Liver (tissue), 9 donors: ENCODE data around the gene DNAJC7. TPM values are rescaled to one million over a fixed set of nuclear protein-coding genes. Genes with fewer than 3 reads are reported as not detected.
"Not testable (repeated sequence)": the region's sequence is repeated elsewhere in the genome, so short reads cannot be mapped to it uniquely, and the experiment has no call there.

ENCODE experiments used
- DNase-seq: peaks from one replicate; pipeline ENCODE4 v3.0.0-alpha.2; 2017; ENCODE audit warnings: low spot score
- H3K27ac ChIP-seq, 2 donors: one replicate each; pipeline ENCODE4 v1.7.0; 2013; ENCODE audit warnings: inconsistent platforms in 2 of 2, low read length in 2 of 2, control low read depth in 1 of 2, low read depth in 1 of 2, mild to moderate bottlenecking in 1 of 2
- H3K27me3 ChIP-seq, 4 donors: one replicate each; pipeline versions ENCODE4 v1.6.1 to v1.7.0; 2013; ENCODE audit warnings: low read length in 3 of 4, inconsistent platforms in 1 of 4, mild to moderate bottlenecking in 1 of 4, moderate library complexity in 1 of 4; ENCODE audit not compliant: control insufficient read depth in 4 of 4, insufficient read depth in 4 of 4
- H3K36me3 ChIP-seq, 4 donors: one replicate each; pipeline versions ENCODE4 v1.6.1 to v1.7.0; 2013; ENCODE audit warnings: low read length in 3 of 4, mild to moderate bottlenecking in 3 of 4, low read depth in 1 of 4, moderate library complexity in 1 of 4; ENCODE audit not compliant: control insufficient read depth in 4 of 4, insufficient read depth in 3 of 4
- H3K4me1 ChIP-seq, 4 donors: one replicate each; pipeline versions ENCODE4 v1.6.1 to v1.7.0; 2013; ENCODE audit warnings: low read length in 3 of 4, mild to moderate bottlenecking in 3 of 4, moderate library complexity in 1 of 4; ENCODE audit not compliant: control insufficient read depth in 4 of 4, insufficient read depth in 4 of 4
- H3K4me3 ChIP-seq, 3 donors: one replicate each; pipeline versions ENCODE4 v1.6.1 to v1.7.0; 2013; ENCODE audit warnings: low read length in 3 of 3, control low read depth in 1 of 3, low read depth in 1 of 3, mild to moderate bottlenecking in 1 of 3
- H3K9ac ChIP-seq, 2 donors: one replicate each; pipeline ENCODE4 v1.7.0; 2013; ENCODE audit warnings: low read length in 2 of 2, mild to moderate bottlenecking in 2 of 2, moderate library complexity in 2 of 2, control low read depth in 1 of 2, low read depth in 1 of 2
- H3K9me3 ChIP-seq, 4 donors: one replicate each; pipeline versions ENCODE4 v1.6.1 to v1.7.0; 2013; ENCODE audit warnings: low read length in 3 of 4; ENCODE audit not compliant: control insufficient read depth in 4 of 4
- ATF3 ChIP-seq: IDR thresholded peaks from 2 replicates; pipeline ENCODE4 v1.6.1; 2016; ENCODE audit warnings: antibody characterized with exemption
- CTCF ChIP-seq: fragments of 150-350 bp; IDR thresholded peaks from 2 replicates; pipeline ENCODE4 v1.5.1; 2017; ENCODE audit warnings: improper control_type of control experiment, low read depth, low read length; ENCODE audit not compliant: missing input control
- EGR1 ChIP-seq, 2 donors: IDR thresholded peaks; 2 replicates each; pipeline ENCODE4 v1.6.1; 2016 to 2018; ENCODE audit warnings: antibody characterized with exemption in 2 of 2, low read depth in 2 of 2
- HNF4G ChIP-seq: IDR thresholded peaks from 2 replicates; pipeline ENCODE4 v1.6.1; 2016; ENCODE audit warnings: antibody characterized with exemption
- JUND ChIP-seq, 2 donors: IDR thresholded peaks; 2 replicates each; pipeline ENCODE4 v1.6.1; 2016; ENCODE audit warnings: antibody characterized with exemption in 2 of 2
- MAX ChIP-seq: IDR thresholded peaks from 2 replicates; pipeline ENCODE4 v1.6.1; 2016; ENCODE audit warnings: antibody characterized with exemption
- RAD21 ChIP-seq, 2 donors: IDR thresholded peaks; 2 replicates each; pipeline ENCODE4 v1.6.1; 2016; ENCODE audit warnings: antibody characterized with exemption in 2 of 2, mild to moderate bottlenecking in 2 of 2
- ZBTB33 ChIP-seq: IDR thresholded peaks from 2 replicates; pipeline ENCODE4 v1.6.1; 2016; ENCODE audit warnings: antibody characterized with exemption
- WGBS: extraction: QIAGEN DNeasy Blood & Tissue Kit; methylation state at CpG from one replicate; pipeline ENCODE4 v1.1.7; 2013; 5-methylcytosine and 5-hydroxymethylcytosine counted together
- polyA plus RNA-seq, 2 donors: library from polyadenylated mRNA; stranded (reverse) in 1 of 2; unstranded in 1 of 2; fragments of 200-250 nt in 1 of 2; fragments of >200 nt in 1 of 2; fragmentation: Nextera tagmentation in 1 of 2; extraction: Ambion mirVana in 1 of 2; gene quantifications; one replicate each; pipeline versions ENCODE4 v1.2.1 to v1.2.3, GENCODE V29; 2013 to 2015
- total RNA-seq, 2 donors: library from RNA; depleted of rRNA; stranded (reverse); fragments of >200 nt; gene quantifications; one replicate each; pipeline ENCODE4 v1.2.3, GENCODE V29; 2014
- donor health status: healthy.
- donor health status: healthy.
- donor health status: healthy.
- donor health status: healthy.
- donor health status: healthy.

DNAJC7 gene
- total and polyA plus RNA-seq, 4 donors = 28.7 to 33.9 (median 30.6) TPM

DNA sequence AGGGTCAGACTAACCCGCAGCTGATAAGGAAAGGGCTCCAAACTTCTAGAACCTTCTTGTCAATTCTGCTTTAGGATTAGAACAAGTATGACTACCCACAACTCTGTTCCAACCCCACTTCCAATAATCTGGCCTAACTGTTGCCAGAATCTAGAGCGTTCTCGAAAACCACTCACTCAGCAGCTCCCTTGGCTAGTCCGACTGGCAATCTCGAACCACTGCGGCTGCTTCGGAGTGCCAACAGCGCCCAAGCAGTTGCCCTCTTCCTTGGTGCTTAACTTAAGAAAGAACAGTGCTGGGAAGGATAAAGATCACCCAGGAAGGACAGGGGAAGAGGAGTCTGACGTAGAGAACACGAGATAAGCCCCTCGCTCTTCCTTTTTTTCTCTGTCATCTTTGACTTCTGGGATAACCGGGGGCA is 818 bp downstream of the DNAJC7 start:
- H3K4me1 ChIP-seq = peaks cover 0 to 39% (median 25%) of the 10 kb centered on the region in 4 donors
- TF ChIP-seq ATF3 (no peak), RAD21 (IDR thresholded peaks at IDR 0.05) (no peak), JUND (IDR thresholded peaks at IDR 0.05) (no peak), EGR1 (IDR thresholded peaks at IDR 0.05; ENCODE audit: low read depth in 2 of 2) (no peak), MAX (no peak), ZBTB33 (no peak), CTCF (no peak), HNF4G (no peak)
- no peak for DNase-seq

GRCh38 chr17:42013740-42014139 is 3.5 kb downstream of the DNAJC7 start:
- not testable (repeated sequence) for H3K9ac ChIP-seq
- H3K4me1 ChIP-seq = peaks cover 3 to 40% (median 20%) of the 10 kb centered on the region in 4 donors

More for the DNA sequence above, 818 bp downstream of the DNAJC7 start:
- WGBS = 3% methylated on average over 12 of the region's 12 CpGs
- H3K27me3 ChIP-seq = no peaks in the 10 kb centered on the region
- H3K9me3 ChIP-seq = no peaks in the 10 kb centered on the region
- H3K4me3 ChIP-seq = peak overlapping the region; percentile 77 to 96 (median 96)
- no peaks in the 10 kb centered on the region for H3K36me3 ChIP-seq
- H3K9ac ChIP-seq = peak overlapping the region; percentile 83 to 99
- peak overlapping the region; percentile 88 to 94 for H3K27ac ChIP-seq

DNA sequence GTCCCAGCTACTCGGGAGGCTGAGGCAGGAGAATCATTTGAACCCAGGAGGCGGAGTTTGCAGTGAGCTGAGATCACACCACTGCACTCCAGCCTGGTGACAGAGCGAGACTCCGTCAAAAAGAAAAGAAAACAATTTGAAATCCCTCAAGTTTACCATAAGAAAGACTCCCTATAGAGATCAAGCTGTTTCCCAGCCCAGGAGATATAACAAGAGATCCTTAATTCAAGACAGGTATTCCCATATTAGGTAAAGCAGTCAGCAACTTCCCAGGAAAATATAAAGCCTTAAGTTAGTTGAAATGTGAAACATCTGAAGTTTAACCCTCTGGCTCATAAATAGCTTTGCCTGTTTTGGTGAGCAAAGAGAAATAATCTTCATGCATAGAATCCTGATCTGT is 4.9 kb downstream of the DNAJC7 start:
- H3K4me1 ChIP-seq = peaks cover 3 to 33% (median 15%) of the 10 kb centered on the region in 4 donors
- not testable (repeated sequence) for H3K4me3 ChIP-seq, H3K36me3 ChIP-seq, H3K9me3 ChIP-seq, DNase-seq, H3K9ac ChIP-seq, H3K27ac ChIP-seq, H3K27me3 ChIP-seq
- WGBS = 92% methylated on average over 4 of the region's 4 CpGs

More at GRCh38 chr17:42013740-42014139, 3.5 kb downstream of the DNAJC7 start:
- H3K4me3 ChIP-seq, H3K27ac ChIP-seq, DNase-seq, H3K27me3 ChIP-seq, H3K36me3 ChIP-seq, H3K9me3 ChIP-seq: not testable (repeated sequence)
- 95% methylated on average over 12 of the region's 12 CpGs for WGBS
